Measurements from ENCODE around the gene ERMP1. TPM values are rescaled to one million over a fixed set of nuclear protein-coding genes. Genes with fewer than 3 reads are reported as not detected.

The ERMP1 gene
- polyA plus RNA-seq, 3 donors, result 2.5 to 3.7 (median 3.6) TPM

- H3K4me2 ChIP-seq (replicated peaks; ENCODE audit: extremely low read depth, low read length, poor library complexity, severe bottlenecking), result no peak overlapping the region
- no peak overlapping the region for H3K9ac ChIP-seq (ENCODE audit: insufficient read depth, low read length, poor library complexity, severe bottlenecking)
- Mint-ChIP-seq H3K9me3 (peaks cover 0 to 2% (median 0%) of the 10 kb centered on the region in 7 donors), H3K4me3 (no peak overlapping the region), H3K4me1 (peaks cover 4% of the 10 kb centered on the region), H3K27me3 (ENCODE audit: low read depth in 3 of 3) (peaks cover 0 to 2% (median 0%) of the 10 kb centered on the region in 3 donors), H3K36me3 (peaks cover 0 to 1% of the 10 kb centered on the region in 2 donors), H3K27ac (no peak overlapping the region)
- no peaks in the 10 kb centered on the region for H3K36me3 ChIP-seq (replicated peaks in 1 of 2; ENCODE audit: control insufficient read depth in 1 of 2, insufficient read depth in 2 of 2, low read length in 2 of 2)
- H3K27me3 ChIP-seq (ENCODE audit: control insufficient read depth in 2 of 2, insufficient read depth in 2 of 2, low read length in 2 of 2), result no peaks in the 10 kb centered on the region
- TF ChIP-seq, protein P1, sequence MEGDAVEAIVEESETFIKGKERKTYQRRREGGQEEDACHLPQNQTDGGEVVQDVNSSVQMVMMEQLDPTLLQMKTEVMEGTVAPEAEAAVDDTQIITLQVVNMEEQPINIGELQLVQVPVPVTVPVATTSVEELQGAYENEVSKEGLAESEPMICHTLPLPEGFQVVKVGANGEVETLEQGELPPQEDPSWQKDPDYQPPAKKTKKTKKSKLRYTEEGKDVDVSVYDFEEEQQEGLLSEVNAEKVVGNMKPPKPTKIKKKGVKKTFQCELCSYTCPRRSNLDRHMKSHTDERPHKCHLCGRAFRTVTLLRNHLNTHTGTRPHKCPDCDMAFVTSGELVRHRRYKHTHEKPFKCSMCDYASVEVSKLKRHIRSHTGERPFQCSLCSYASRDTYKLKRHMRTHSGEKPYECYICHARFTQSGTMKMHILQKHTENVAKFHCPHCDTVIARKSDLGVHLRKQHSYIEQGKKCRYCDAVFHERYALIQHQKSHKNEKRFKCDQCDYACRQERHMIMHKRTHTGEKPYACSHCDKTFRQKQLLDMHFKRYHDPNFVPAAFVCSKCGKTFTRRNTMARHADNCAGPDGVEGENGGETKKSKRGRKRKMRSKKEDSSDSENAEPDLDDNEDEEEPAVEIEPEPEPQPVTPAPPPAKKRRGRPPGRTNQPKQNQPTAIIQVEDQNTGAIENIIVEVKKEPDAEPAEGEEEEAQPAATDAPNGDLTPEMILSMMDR (IDR thresholded peaks at IDR 0.05), result no peak
- no peak for DNase-seq
- peaks cover 0 to 3% of the 10 kb centered on the region in 2 donors for H3K4me1 ChIP-seq (ENCODE audit: control insufficient read depth in 1 of 2, insufficient read depth in 2 of 2, low read length in 2 of 2)
- H4K20me1 ChIP-seq (ENCODE audit: insufficient read depth, low read length), result no peaks in the 10 kb centered on the region
- intact Hi-C loops (cut with micrococcal nuclease), result no loop called here
- H3K4me3 ChIP-seq (replicated peaks in 1 of 3; ENCODE audit: low read depth in 2 of 3, low read length in 3 of 3), result no peak overlapping the region
- no CpG with 5 or more reads among the region's 2 CpGs for WGBS (ENCODE audit: insufficient coverage)
- H3K27ac ChIP-seq (ENCODE audit: low read depth in 1 of 2, low read length in 2 of 2), result no peak overlapping the region
- no peaks in the 10 kb centered on the region for H3K79me2 ChIP-seq (ENCODE audit: insufficient read depth, low read length)
- no peaks in the 10 kb centered on the region for H3K9me3 ChIP-seq (replicated peaks in 1 of 2; ENCODE audit: control insufficient read depth in 1 of 2, insufficient read depth in 1 of 2, low read length in 2 of 2)
- no peak overlapping the region for H2AFZ ChIP-seq (ENCODE audit: insufficient read depth, low read depth, low read length, poor library complexity, severe bottlenecking)
Measured at GRCh38 chr9:5863092-5863746, 30.3 kb upstream of the ERMP1 start.

- Mint-ChIP-seq H3K27ac (no peak overlapping the region), H3K4me1 (peaks cover 8% of the 10 kb centered on the region), H3K36me3 (peaks cover 0 to 1% of the 10 kb centered on the region in 2 donors), H3K9me3 (peaks cover 0 to 7% (median 0%) of the 10 kb centered on the region in 7 donors), H3K27me3 (ENCODE audit: low read depth in 3 of 3) (no peaks in the 10 kb centered on the region), H3K4me3 (no peak overlapping the region)
- Histone ChIP-seq H3K9me3 (replicated peaks in 1 of 2; ENCODE audit: control insufficient read depth in 1 of 2, insufficient read depth in 1 of 2, low read length in 2 of 2) (no peaks in the 10 kb centered on the region), H3K9ac (ENCODE audit: insufficient read depth, low read length, poor library complexity, severe bottlenecking) (no peak overlapping the region), H3K36me3 (replicated peaks in 1 of 2; ENCODE audit: control insufficient read depth in 1 of 2, insufficient read depth in 2 of 2, low read length in 2 of 2) (no peaks in the 10 kb centered on the region), H3K27ac (ENCODE audit: low read depth in 1 of 2, low read length in 2 of 2) (no peak overlapping the region), H3K4me3 (replicated peaks in 1 of 3; ENCODE audit: low read depth in 2 of 3, low read length in 3 of 3) (no peak overlapping the region), H2AFZ (ENCODE audit: insufficient read depth, low read depth, low read length, poor library complexity, severe bottlenecking) (no peak overlapping the region), H3K4me2 (replicated peaks; ENCODE audit: extremely low read depth, low read length, poor library complexity, severe bottlenecking) (no peak overlapping the region), H3K79me2 (ENCODE audit: insufficient read depth, low read length) (no peaks in the 10 kb centered on the region), H4K20me1 (ENCODE audit: insufficient read depth, low read length) (no peaks in the 10 kb centered on the region), H3K27me3 (ENCODE audit: control insufficient read depth in 2 of 2, insufficient read depth in 2 of 2, low read length in 2 of 2) (no peaks in the 10 kb centered on the region), H3K4me1 (ENCODE audit: control insufficient read depth in 1 of 2, insufficient read depth in 2 of 2, low read length in 2 of 2) (peaks cover 0 to 6% of the 10 kb centered on the region in 2 donors)
- intact Hi-C loops (cut with micrococcal nuclease), result no loop called here
- TF ChIP-seq, protein P1 (IDR thresholded peaks at IDR 0.05), result no peak
- 0% methylated on average over 1 of the region's 3 CpGs for WGBS (ENCODE audit: insufficient coverage)
- no peak for DNase-seq
Measured at GRCh38 chr9:5858833-5859232, 25.9 kb upstream of the ERMP1 start.

All from CD14-positive monocyte (primary cell).